Activated effector memory CD4-positive, alpha-beta T cell treated with anti-CD3 and anti-CD28 coated beads, Interleukin-2, amount 50 U/mL, for 16 hours (primary cell): ENCODE measurements around the gene PAFAH1B2.
"Not testable (repeated sequence)": the region's sequence is repeated elsewhere in the genome, so short reads cannot be mapped to it uniquely, and the experiment has no call there.

Experiments used
- DNase-seq: peaks from one replicate; pipeline ENCODE4 v3.0.0-alpha.2; 2020

PAFAH1B2 gene

GRCh38 chr11:117143871-117144476, at the start of gene PAFAH1B2:
Gene PAFAH1B2, plus strand, starts transcription at chr11:117144287. Its CDS starts 8,161 bp downstream, at chr11:117152448.
- peak; percentile 98 for DNase-seq

GRCh38 chr11:117094776-117095175, 49.3 kb upstream of the PAFAH1B2 start:
- DNase-seq, result no peak

- DNase-seq, result no peak
Observed at GRCh38 chr11:117095284-117096161, 48.6 kb upstream of the PAFAH1B2 start.

DNA sequence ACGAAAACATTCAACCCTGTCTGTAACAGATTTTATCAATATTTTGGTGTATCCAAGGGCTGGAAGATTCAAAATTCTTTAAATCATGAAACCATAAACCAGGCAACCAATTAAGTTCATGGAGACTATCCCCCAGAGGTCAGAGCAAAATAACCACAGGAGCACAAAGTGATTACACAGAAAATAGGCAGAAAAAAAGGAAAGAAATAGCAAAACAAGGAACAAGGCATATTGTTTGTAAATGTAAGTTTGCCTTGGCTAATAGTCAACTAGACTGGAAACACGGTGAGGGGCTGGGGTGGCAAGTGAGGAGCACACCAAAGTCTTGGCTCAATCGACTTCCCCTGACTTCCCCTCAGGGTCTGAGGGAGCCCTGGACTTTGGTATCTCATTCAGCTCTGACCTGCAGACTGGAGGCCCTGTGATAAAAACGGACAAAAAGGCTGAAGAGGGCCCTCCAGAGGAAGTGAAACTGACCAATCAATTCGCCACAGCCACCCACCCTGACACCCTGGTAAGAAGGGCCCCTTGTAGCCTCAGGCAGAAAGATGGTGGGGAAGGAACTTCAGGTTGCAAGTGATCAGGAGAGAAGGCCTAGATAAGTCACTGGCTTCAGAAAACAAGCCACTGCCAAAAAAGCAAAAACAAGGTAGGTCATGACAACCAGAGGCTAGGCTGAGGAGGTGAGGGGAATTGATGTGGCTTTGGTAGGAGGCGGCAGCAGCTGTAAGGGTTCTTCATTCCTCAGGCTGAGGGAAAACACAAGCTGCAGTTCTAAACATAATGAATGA, 47.7 kb upstream of the PAFAH1B2 start:
- peak; percentile 75 for DNase-seq

DNA sequence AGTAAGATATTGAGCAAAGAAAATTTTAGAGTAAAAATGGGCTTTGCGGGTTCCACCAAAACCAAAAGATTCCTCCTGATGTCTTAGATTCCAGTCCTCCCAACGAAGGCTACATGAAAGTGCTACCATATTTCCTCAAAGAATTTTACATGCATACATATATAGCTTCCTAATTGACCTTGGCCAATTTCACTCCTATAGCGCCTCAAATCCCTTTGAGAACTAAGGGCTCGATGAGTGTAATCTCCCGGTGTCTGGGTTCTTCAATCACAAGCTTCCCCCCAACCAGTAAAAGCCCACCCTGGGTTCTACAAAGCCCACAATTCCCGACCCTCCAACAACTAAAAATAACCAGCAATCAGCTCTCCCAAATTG, 47.1 kb upstream of the PAFAH1B2 start:
- DNase-seq, result no peak

DNA sequence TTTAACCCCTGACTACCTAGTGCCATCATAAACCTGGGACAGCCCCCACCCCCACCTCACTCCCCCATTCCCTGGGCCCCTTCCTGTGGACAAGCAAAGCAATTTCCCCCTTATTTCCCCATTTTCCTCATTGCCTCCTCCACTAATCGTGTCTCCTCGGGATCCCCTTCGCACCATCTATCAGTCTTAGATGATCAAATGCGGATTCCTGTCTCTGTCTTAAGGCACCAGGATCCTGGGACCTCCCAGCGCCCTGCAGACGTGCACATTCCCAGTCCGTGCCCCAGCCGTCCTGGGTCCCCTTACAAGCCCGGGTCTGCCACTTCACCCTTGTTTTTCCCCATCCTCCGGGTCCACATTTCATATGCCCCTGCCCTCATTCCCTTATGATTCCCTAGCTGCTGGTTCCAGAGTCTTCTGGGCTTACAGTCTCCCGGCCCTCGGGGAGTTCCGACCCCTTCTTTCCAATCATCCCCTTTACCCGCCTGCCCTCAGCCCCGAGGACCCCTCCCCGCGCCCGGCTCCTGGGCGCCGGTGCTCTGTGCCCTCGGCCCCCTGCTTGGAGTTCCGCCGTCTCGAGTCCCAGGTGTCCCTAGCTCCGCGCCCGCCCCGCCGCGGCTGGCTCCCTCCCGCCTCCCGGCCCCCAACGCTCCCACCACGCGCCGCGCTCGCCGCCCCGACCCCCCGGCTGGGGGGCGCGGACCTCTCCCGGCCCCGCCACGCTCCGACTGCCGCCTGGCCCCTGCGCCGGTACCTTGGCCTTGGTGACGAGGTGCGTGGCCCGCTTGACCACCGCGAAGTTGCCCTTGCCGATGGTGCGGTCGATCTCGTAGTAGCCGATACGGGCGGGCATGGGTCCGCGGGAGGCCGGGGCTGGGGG, 46.5 kb upstream of the PAFAH1B2 start:
- peak; percentile 77 for DNase-seq

GRCh38 chr11:117098269-117099232, 45.5 kb upstream of the PAFAH1B2 start, which contains the start of gene SIK3:
Gene SIK3, minus strand, starts transcription at chr11:117098428. Its CDS starts 13 bp downstream, at chr11:117098415.
- peak; percentile 97 for DNase-seq

DNA sequence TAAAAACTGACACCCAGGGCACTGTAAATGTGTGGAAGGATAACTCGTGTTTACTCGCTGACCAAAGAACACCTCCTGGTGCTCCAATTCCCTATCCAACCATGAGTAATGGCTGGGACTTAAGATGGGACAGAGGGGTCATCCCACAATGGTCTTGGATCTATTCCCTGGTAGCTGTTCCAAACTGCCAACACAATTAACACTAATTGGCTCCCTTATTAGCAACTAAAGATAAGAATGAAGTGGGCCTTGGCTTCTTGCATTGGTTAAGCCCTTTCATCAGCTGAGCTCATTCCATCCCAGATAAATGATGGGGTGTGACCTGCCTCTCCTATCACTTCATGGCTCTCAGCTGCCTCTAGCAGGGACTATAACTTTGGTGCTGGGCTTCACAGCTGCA, 44.4 kb upstream of the PAFAH1B2 start:
- no peak for DNase-seq

GRCh38 chr11:117100556-117100955, 43.5 kb upstream of the PAFAH1B2 start:
- no peak for DNase-seq

DNA sequence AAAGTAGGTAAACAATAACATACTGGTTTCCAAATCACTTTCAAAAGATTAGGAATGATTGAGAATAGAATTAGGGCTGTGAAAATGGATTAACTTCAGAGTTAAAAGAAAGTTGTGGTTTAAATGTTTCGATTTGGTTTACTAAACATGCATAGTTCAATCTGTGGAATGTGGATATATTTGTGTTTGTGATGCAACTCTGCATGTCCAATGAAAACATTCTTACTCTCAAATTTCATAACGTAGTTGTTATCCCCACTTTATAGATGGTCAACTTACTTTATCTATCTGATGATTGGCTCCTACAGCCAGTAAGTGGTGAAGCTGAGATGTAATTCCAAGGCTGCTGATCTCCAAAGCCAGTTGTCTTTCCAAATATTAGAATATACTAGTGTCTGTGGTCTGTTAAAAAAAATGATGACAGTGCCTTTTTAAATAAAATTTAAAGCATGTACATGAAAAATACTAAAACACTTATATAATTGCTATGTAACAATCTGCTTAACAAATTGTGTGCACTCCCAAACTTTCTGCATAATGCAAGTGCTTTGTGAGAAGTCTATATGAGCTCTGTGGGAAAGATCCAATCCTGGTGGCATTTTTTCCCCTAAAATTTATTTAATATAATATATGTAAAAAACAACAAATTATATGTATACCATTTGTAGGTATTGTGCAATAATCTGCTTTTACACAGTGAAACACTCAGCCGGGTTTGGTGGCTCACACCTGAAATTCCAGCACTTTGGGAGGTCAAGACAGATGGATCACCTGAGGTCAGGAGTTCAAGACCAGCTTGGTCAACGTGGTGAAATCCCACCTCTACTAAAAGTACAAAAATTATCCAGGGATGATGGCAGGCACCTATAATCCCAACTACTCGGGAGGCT, 36.1 kb upstream of the PAFAH1B2 start:
- no peak for DNase-seq

- no peak for DNase-seq
Observed at GRCh38 chr11:117110294-117110950, 33.7 kb upstream of the PAFAH1B2 start.

- DNase-seq, result not testable (repeated sequence)
Observed at GRCh38 chr11:117112497-117112896, 31.6 kb upstream of the PAFAH1B2 start.

GRCh38 chr11:117112939-117113338, 31.1 kb upstream of the PAFAH1B2 start:
- not testable (repeated sequence) for DNase-seq

DNA sequence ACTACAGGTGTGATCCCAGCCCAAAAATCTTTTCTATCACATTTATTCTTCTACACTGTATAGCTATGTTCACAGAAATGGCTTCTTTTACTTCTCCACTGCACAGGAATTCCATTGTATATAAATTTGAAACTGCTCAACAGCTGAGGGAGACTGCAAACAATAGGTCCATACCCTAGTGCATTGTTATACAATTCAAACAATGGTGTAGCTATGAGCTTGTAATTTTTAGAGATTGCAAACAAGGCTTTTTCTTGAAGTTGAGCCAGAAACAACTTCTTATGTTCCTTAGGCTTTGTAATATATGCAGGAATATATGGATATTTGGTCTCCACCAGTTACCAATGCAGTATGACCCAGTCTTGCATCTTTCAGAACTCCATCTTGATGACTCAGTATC, 26.4 kb upstream of the PAFAH1B2 start:
- DNase-seq, result no peak

GRCh38 chr11:117121176-117121575, 22.9 kb upstream of the PAFAH1B2 start:
- no peak for DNase-seq

GRCh38 chr11:117122556-117122955, 21.5 kb upstream of the PAFAH1B2 start:
- no peak for DNase-seq

GRCh38 chr11:117126223-117126965, 17.7 kb upstream of the PAFAH1B2 start:
- DNase-seq, result no peak

- DNase-seq, result no peak
Observed at GRCh38 chr11:117127171-117127901, 16.8 kb upstream of the PAFAH1B2 start.
